GM12891 (cell line): Measurements from ENCODE around the gene L1CAM.

Experiments used
- PAX5 ChIP-seq: IDR thresholded peaks from 2 replicates; pipeline ENCODE4 v1.6.1; 2011; ENCODE audit warnings: low read length, moderate library complexity, mild to moderate bottlenecking; ENCODE audit not compliant: insufficient read depth, severe bottlenecking
- POLR2A ChIP-seq: IDR thresholded peaks from 2 replicates; pipeline ENCODE4 v1.6.1; 2011; ENCODE audit warnings: low read depth, low read length, control low read depth
- POLR2AphosphoS5 ChIP-seq: IDR thresholded peaks from 2 replicates; pipeline ENCODE4 v1.6.1; 2011; ENCODE audit warnings: low read depth, low read length, control low read depth
- TAF1 ChIP-seq: IDR thresholded peaks from 2 replicates; pipeline ENCODE4 v1.6.1; 2011; ENCODE audit warnings: low read depth, low read length, control low read depth

DNA sequence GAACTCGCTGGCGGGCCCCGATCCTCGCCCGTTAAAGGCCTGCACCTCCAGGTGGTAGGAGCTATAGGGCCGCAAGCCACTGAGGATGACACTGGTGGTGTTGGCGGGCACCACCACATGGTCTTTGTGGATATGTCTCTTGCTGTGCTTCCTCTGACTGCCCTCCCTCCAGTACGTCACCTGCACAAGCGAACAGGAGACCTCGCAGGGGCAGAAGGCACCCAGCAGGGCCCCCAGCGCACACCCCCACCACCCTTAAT is 20.7 kb downstream of the L1CAM start:
- TF ChIP-seq POLR2AphosphoS5 (no peak), POLR2A (no peak), TAF1 (no peak), PAX5 (no peak)
